Endothelial cell of umbilical vein (primary cell): ENCODE measurements around the gene PURB.

ENCODE experiments used
- CTCF ChIP-seq, 2 donors: IDR thresholded peaks; 1 replicate in 1 of 2; 2 replicates in 1 of 2; pipeline ENCODE4 v1.5.1; 2011; ENCODE audit warnings: low read length in 2 of 2, mild to moderate bottlenecking in 2 of 2, moderate library complexity in 2 of 2, control low read depth in 1 of 2, inconsistent platforms in 1 of 2, low read depth in 1 of 2; ENCODE audit not compliant: insufficient read depth in 1 of 2; ENCODE audit errors: extremely low read depth in 1 of 2
- EZH2 ChIP-seq: IDR thresholded peaks from 2 replicates; pipeline ENCODE4 v1.6.1; 2012; ENCODE audit warnings: borderline replicate concordance, low read depth, mild to moderate bottlenecking, moderate library complexity, low read length, inconsistent platforms; ENCODE audit not compliant: severe bottlenecking
- FOS ChIP-seq: IDR thresholded peaks from 2 replicates; pipeline ENCODE4 v1.6.1; 2011; ENCODE audit warnings: mild to moderate bottlenecking, low read length, moderate library complexity, borderline replicate concordance; ENCODE audit not compliant: insufficient read depth
- GATA2 ChIP-seq: IDR thresholded peaks from 2 replicates; pipeline ENCODE4 v1.7.0; 2011; ENCODE audit warnings: low read depth, mild to moderate bottlenecking, moderate library complexity, mixed read lengths, low read length; ENCODE audit not compliant: insufficient read length, insufficient read depth
- MAX ChIP-seq: IDR thresholded peaks from 2 replicates; pipeline ENCODE4 v1.6.1; 2011; ENCODE audit not compliant: insufficient read depth, insufficient read length
- MYC ChIP-seq: IDR thresholded peaks from one replicate; pipeline ENCODE4 v1.6.1; 2011; ENCODE audit warnings: mild to moderate bottlenecking, low read depth, low read length
- POLR2A ChIP-seq: IDR thresholded peaks from 2 replicates; pipeline ENCODE4 v1.6.1; 2012; ENCODE audit warnings: low read depth, mild to moderate bottlenecking, control low read depth, low read length
- POLR2AphosphoS5 ChIP-seq: IDR thresholded peaks from 2 replicates; pipeline ENCODE4 v1.6.1; 2012; ENCODE audit warnings: low read depth, mild to moderate bottlenecking, control low read depth, low read length, moderate library complexity; ENCODE audit not compliant: insufficient read depth

GRCh38 chr7:44922351-44922694 lies 37.0 kb upstream of the PURB start:
- no peak for TF ChIP-seq CTCF (IDR thresholded peaks at IDR 0.05; ENCODE audit: extremely low read depth in 1 of 2, insufficient read depth in 1 of 2, low read depth in 1 of 2, low read length in 2 of 2)
- TF ChIP-seq POLR2AphosphoS5, result no peak
- no peak for TF ChIP-seq MAX
- TF ChIP-seq POLR2A, result no peak
- TF ChIP-seq MYC, result no peak
- no peak for TF ChIP-seq FOS
- no peak for TF ChIP-seq GATA2
- no peak for TF ChIP-seq EZH2
